GF-D8 (cell line): Measurements from ENCODE around the gene TRAPPC5.
A peak's percentile ranks its signal among the peaks of the same experiment; 100 is the strongest.
"Not testable (repeated sequence)": the region's sequence is repeated elsewhere in the genome, so short reads cannot be mapped to it uniquely, and the experiment has no call there.

Experiments
- DNase-seq: peaks from one replicate; lab custom pipeline; 2025; lab: John Stamatoyannopoulos, UW

The TRAPPC5 gene

DNA sequence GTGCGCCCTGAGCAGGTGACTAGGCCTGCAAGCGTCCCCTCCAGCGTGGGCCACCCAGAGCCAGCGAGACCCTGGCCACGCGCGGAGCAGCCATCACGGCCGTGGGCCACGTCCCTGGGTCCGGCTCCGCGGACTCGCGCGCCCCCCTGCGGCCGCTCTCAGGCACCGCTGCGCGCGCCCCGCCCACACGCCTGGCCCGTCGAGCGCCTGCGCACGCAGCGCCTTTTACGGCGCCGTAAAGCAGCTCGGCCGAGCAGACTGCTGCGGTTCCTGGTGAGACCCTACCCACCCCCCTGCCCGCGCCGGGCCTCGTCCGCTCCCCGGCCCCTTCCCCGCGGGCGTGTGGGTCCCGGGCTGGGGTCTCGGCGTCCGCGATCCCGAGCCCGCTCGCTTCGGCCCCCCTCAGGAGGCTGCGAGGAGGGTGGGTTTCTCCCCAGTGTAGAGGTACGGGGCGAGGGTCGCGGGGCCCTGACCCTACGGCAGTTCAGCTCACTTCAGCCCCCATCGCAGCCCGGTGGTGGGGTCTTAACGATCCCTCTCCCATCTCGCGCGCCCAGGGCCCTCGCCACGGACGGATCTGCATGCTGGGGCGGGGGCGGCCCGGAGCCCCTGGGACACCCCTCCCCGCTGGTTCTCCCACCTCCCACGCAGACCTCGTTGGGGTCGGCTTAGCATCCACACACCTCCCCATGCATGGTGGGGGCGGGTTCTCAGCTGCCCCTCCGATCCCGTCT, at the start of gene TRAPPC5:
Gene TRAPPC5, plus strand, starts transcription at position 228 of the 734 bp plus-strand sequence. CDS start 1,421 bp downstream, outside the sequence.
- DNase-seq, result peak; percentile 42

DNA sequence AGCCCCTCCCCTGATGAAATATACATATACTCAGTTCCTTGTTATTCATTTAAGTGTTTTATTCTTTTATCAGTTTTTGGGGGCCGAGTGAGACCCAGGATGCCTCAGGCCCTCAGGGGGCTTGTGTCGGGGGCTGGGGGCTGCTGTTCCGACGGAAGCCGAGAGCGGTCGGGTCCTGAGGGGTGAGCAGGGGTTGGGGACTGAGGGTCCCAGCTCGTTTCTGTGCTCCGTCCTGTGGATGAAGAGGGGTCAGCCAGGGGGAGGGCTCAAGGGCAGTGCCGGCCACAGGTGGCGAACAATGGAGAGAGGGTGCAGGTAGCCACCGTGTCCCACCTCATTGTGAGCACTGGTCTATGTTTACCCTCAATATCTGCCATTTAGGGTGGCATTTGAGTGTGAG, 49.1 kb upstream of the TRAPPC5 start:
- DNase-seq, result no peak

DNA sequence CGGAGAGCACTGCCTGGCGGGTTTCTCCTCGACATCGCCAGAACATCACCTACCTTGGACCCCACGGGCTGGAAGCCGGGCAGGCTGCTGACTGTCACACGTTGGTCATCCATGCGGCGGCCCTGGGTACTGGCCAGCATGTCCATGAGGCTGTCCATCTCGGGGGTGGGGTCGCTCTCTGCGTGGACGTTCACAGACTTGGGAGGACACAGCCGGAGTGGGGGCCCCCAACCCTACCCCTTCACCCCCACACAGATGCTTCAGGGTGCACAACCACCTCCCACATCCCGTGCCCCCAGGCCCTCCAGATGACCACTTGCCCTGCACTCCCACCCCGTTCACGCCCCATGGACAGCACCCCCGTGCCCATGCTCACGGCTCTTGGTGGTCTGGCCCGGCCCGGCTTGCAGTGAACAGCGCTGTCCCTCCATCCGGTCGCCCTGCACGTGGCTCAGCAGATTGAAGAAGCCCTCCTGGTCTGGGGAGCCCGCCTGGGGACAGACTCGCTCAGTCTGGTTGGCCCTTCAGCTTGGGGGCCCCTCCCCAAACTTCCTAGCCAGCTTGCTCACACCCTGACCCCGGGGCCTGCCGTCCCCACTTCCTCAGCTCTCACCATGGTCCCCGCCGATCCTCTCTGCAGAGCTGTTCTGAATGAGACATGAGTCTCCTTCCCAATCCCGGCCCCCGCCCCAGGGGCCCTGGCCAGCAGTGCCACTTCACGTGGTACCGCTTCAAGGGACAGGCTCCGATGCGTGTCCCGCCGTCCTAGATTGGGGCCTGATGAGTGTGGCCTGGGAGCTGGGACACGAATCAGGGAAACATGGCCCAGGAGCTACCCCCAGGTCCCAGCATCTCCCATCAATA, 48.1 kb upstream of the TRAPPC5 start:
- DNase-seq, result no peak

DNA sequence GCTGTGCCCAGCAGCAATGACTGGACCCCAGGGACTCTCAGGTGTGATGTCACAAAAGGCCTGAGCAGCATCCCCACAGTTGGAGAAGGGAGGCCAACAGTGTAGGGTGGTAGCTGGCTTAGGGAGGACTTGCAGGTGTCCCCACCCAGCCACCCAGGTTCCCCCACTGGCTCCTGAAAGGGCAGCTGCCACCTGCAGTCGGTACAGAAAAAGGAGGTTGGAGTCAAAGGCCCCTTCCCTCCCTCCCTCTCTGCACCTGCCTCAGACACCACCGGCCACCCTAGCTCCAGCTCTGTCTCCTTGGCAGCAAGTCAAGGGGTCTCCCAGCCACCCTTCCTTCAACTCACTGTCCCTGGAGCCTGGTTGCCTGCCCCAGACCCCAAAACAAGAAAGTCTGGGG, 46.9 kb upstream of the TRAPPC5 start, which contains the start of gene PCP2:
Gene PCP2, minus strand, starts transcription at position 22 of the 400 bp plus-strand sequence. CDS start 262 bp downstream, outside the sequence.
- no peak for DNase-seq

DNA sequence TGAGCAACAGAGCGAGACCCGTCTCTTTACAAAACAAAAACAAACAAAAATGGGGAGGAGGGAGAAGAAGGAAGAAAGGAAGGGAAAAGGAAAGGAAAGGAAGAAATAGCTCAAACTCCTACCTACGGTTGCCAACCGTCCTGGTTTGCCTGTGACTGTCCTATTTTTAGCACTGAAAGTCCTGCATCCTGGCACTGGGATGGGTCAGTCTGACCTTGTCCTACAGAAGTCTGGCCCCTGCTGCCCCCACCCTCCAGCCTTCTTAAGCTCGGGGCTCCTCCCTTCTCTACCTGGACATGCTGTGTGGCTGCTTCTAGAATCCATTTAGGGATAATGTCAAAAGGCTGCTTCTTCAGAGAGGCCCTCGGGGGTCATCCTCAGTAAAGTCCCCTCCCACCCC, 45.0 kb upstream of the TRAPPC5 start:
- DNase-seq, result no peak

DNA sequence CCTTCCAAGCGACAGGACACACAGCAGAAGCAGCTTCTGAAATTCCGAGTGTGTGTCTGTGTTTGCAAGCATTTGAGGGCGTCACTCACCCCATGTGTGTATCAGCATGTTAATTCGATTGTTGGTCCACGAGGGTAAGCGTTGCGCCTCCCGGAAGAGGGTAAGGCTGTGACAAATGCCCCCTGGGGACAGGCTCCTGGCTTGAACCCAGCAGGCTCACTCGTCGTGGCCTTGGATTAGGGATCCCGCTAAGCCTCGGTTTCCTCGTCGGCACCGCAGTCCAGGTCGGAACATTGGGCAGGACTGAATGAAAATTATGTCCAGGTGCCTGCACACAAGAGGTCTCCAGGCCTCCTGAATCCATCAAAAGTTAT, 44.3 kb upstream of the TRAPPC5 start:
- no peak for DNase-seq

DNA sequence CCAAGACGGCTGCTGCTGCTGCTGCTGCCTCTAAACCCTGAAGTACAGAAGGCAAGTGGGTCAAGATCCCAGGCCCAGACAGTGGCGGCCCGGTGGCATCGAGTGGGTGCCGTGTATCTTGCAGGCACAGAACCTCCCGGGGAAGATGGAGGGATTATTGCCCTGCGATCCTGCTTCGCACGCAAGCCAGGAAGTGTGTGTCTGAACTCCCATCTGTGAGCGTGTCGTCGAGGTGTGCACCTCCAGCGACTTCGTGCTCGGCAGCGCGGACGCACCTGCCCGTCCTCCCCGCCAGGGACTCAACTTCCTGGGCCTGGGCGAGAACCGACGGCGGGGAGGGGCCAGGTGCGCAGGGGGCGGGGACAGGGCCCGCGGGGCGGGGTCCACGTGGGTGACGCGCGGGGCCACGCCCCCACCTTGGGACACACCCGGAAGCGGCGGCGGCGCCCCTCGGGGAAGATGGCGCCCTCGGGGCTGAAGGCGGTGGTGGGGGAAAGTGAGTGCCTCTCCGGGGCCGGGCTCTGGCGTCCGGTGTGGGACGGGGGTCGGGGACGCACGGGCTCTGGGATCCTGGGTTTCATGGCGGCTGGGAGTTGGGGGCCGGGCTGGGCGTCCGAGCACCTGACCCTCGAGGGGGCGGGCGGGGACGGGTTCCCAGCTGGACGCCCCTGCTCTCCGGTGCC, 43.8 kb upstream of the TRAPPC5 start, which contains the start of gene STXBP2:
Gene STXBP2, plus strand, starts transcription at position 420 of the 683 bp plus-strand sequence. Its CDS starts 40 bp downstream, at position 460.
- DNase-seq, result peak; percentile 14

DNA sequence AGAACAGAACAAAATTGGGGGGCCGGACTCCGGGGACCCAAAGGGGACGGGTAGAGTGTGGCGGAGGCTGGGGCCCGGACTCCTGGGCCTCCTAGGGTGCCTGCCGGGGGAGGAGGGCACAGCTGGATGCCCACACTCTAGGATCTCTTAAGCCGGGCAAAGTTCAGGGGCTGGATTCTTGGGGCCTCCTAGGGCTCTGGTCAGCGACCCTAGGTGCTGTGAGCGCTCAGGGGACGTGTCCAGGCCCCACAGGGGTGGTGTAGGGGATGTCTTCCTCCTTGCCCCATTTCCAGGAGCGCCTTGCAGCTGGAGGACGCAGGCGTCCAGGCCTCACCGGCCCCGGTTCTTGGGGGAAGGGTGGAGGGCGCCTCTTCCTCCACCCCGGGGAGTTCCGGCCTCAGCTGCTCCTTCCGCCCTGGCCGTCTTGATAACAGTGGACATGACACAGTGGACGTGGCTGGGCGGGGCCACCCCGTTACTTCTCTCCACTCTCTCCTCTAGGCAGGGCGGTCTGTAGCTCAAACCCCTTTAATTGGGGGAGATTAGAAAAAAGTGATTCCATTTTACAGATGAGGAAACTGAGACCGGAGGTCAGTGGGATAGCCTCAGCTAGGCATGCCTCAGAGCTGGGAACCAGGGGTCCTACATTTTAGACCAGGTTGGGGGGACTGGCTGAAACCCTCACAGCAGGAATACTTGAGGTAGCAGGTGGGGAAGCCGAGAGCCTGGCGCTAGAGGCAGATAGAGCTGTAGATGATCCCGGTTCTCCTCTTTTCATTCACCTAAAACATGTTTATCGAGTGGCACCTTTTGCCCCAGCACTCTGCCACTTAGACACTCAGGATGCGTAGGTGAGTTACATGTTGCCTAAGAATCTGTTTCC, 43.0 kb upstream of the TRAPPC5 start:
- no peak for DNase-seq

DNA sequence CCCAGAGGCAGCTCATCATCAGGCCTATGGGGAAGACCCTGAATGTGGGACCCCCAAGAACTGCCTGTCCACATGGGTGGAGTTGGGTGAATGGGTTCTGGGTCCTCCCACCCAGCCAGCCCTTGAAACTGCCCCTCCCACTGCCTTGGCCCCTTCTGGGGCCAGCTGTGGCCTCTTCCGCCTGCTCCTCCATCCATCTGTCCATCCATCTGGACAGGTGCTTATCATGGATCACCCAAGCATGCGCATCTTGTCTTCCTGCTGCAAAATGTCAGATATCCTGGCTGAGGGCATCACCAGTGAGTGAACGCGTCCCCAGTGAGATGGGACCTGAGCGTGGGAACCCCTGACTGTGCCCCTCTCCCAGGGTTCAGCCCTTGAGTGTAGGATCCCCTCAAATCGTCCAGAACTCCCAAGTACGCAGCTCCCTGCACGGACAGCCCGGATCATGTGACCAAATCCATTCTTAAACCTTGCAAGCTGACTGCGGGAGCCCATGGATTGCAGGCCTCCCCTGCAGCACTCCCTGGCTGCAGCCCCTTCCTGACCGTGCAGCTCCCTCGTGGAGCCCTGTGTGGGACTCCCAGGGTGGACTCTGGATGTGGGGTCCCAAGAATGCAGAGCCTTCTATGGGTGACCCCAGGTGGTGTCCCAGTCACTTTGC, 41.7 kb upstream of the TRAPPC5 start:
- DNase-seq, result no peak

DNA sequence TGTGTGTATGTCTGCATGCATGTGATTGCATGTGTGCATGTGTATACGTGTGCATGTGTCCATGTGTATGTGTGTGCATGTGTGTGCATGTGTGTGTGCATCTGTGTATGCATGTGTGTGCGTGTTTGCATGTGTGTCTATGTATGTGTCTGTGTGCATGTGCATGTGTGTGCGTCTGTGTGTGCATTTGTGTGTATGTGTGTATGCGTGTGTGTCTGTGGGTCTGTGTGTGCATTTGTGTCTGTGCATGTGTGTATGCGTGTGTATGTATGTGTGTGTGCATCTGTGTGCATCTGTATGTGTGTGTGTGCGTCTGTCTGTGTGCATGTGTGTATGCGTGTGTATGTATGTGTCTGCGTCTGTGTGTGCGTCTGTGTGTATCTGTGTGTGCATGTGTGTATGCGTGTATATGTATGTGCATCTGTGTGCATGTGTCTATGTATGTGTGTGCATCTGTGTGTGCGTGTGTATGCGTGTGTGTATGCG, 40.7 kb upstream of the TRAPPC5 start:
- no peak for DNase-seq

DNA sequence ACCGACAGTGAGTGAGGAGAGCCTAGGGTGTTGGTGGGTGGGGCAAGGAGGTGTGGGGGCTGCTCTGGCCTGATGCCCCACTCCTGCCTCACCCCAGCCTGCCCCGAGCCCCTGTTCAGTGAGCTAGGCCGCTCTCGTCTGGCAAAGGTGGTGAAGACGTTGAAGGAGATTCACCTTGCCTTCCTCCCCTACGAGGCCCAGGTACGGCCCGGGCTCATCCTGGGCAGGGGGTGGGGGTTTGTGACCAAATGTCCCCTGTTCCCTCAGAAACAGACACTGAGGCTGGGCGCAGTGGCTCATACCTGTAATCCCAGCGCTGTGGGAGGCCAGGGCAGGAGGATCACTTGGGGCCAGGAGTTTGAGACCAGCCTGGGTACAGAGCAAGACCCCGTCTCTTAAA, 39.8 kb upstream of the TRAPPC5 start:
- DNase-seq, result no peak

DNA sequence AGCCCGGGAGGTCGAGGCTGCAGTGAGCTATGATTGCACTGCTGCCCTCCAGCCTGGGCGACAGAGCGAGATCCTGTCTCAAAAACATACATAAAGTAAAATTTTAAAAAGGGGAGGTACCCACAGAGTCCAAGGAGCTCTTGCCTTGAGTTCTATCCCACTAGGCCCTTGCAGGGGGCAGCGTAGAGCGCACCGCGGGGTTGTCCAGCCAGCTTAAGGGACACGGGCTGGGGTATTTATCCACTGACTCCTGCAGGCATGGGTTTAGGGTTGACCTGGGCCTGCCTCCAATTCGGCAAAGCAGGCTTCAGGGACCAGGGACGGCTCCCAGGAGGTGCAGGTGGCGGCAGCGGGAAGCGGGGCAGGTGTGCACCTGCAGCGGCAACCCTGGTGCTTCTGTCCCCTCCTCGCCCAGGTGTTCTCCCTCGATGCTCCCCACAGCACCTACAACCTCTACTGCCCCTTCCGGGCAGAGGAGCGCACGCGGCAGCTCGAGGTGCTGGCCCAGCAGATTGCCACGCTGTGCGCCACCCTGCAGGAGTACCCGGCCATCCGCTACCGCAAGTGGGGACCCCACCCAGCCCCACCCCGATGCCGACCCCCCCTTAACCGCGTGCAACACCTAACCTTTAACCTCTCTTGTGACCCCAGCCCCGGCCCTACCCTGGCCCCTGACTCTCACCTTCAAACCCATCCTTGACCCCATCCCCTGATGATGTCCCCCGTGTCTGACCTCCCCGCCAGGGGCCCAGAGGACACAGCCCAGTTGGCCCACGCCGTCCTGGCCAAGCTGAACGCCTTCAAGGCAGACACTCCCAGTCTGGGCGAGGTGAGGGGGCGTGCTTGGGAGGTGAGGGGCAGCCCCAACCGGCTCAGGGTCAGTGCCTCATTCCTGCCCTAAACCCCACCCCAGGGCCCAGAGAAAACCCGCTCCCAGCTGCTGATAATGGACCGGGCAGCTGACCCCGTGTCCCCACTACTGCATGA, 39.0 kb upstream of the TRAPPC5 start:
- no peak for DNase-seq

DNA sequence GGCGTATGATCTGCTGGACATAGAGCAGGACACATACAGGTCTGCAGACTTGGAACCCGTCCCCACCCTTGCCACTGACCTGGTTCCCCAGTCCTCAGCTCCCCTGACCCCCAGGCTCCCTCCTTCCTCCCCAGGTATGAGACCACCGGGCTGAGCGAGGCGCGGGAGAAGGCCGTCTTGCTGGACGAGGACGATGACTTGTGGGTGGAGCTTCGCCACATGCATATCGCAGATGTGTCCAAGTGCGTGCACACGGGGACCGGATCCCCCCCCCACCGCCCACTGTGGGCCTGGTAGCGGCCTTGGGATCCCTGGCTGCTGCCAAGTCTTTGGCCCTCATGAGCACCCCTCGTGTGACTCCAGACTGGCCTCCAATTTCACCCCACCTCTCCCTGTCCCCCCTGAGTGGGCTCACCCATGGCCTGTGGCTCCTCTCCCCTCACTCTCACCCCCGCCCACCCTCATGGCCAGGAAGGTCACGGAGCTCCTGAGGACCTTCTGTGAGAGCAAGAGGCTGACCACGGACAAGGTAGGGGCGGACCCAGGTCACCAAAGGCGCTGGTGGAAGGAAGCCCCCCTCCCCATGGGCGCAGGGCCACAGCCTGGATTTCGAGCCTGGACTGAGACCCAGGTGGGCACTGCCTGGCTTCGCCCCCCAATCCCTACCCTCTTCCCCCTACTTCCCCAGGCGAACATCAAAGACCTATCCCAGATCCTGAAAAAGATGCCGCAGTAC, 38.2 kb upstream of the TRAPPC5 start:
- DNase-seq, result no peak

DNA sequence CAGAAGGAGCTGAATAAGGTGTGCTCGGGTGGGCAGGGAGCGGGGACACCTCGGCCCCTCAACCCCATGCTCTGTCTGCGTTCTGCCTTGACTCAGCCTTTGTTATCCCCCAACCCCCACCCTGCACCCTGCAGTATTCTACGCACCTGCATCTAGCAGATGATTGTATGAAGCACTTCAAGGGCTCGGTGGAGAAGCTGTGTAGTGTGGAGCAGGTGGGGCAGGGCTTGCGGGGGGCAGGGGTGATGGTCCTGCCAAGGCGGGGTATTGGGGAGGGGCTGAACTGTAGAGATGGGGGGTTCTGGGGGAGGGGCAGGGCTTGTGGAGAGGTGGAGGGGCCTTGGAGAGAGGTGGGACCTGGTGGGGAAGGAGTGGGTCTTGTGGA, 37.6 kb upstream of the TRAPPC5 start:
- DNase-seq, result no peak

DNA sequence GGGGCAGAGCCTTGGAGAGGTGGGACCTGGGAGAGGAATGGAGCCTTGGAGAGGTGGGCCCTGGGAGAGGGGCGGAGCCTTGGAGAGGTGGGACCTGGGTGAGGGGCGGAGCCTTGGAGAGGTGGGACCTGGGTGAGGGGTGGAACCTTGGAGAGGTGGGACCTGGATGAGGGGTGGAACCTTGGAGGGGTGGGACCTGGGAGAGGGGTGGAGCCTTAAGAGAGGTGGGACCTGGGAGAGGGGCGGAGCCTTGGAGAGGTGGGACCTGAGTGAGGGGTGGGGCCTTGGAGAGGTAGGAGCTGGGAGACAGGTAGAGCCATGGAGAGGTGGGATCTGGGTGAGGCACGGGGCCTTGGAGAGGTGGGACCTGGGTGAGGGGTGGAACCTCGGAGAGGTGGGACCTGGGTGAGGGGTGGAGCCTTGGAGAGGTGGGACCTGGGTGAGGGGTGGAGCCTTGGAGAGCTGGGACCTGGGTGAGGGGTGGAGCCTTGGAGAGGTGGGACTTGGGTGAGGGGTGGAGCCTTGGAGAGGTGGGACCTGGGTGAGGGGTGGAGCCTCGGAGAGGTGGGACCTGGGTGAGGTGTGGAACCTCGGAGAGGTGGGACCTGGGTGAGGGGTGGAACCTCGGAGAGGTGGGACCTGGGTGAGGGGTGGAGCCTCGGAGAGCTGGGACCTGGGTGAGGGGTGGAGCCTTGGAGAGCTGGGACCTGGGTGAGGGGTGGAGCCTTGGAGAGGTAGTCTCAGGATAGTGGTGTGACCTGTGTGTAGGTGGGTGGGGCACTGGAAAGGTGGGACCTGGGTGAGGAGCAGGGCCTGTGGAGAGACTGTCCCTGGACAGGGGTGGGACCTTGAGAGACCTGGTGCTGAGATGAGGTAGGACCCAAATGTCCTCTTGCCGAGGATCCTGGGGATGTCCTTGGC, 36.7 kb upstream of the TRAPPC5 start:
- not testable (repeated sequence) for DNase-seq

DNA sequence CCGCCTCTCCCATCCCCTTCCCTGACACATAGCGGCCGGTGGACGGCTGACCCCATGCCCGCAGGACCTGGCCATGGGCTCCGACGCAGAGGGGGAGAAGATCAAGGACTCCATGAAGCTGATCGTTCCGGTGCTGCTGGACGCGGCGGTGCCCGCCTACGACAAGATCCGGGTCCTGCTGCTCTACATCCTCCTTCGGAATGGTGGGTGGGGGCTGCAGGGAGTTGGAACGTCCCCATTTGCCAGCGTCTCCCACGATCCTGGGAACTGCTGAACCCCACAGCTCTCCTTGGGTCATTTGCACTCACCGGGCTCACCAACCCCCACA, 36.1 kb upstream of the TRAPPC5 start:
- no peak for DNase-seq

DNA sequence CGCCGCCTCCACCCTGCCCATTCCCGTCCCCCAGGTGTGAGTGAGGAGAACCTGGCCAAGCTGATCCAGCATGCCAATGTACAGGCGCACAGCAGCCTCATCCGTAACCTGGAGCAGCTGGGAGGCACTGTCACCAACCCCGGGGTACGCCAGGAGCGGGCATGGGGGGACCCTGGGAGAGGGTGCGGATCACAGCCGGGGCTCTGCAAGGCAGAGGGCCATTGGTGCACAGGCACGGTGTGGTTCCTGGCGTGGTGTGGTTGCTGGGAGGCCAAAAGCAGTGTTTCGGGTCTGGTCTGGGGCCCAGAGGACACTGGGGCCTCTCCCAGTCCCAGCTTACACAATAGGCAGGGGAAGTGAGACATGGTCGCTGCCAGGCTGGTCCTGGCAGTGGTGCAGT, 35.5 kb upstream of the TRAPPC5 start:
- no peak for DNase-seq
